ENCODE measurements around the gene SLC9A3.
"Not testable (repeated sequence)": the region's sequence is repeated elsewhere in the genome, so short reads cannot be mapped to it uniquely, and the experiment has no call there.

SLC9A3 gene

DNA sequence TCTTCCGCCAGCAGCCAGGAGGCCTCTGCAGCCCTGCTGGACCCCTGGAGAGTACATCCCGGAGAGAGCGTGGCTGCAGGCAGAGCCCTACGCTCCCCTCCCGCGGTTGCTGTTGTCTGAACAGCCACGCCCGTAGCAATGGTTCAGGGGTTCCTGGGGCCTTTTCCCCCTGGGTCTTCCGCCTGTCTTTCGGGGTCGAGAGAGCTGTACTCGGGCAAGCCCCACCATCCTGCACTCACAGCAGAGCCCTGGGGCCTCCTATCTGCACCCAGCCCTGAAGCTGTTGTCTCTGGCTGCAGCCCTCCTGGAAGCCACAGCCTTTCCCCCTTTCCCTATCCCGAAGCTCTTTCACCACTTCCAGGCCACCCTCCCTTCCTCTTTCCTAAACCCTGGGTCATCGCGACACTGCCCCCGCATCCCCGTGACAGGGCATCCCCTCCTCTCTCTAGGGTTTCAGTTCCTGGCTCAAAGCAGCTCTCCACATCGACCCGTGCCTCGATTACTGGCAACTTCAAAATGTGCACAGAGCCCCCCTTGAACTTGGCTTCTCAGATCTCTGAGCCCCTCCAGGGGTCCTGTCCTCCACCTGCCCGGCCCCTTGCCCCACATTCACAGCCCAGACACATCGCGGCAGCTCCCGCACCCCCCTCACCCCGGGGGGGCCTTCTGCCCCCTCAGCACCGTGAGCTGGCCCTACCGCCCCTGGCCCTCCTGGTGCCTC, 44.0 kb upstream of the SLC9A3 start:
- Histone ChIP-seq H3K4me1 (ENCODE audit: control insufficient read depth in 1 of 2, insufficient read depth in 2 of 2, low read length in 2 of 2) (no peaks in the 10 kb centered on the region), H3K9ac (ENCODE audit: low read depth in 1 of 2, low read length in 2 of 2) (no peak overlapping the region), H3K4me3 (ENCODE audit: low read depth in 1 of 2, low read length in 2 of 2) (no peak overlapping the region), H3K9me3 (ENCODE audit: control insufficient read depth in 1 of 2, low read length in 2 of 2) (no peaks in the 10 kb centered on the region), H3K36me3 (ENCODE audit: control insufficient read depth in 1 of 2, insufficient read depth in 2 of 2, low read length in 2 of 2) (no peaks in the 10 kb centered on the region), H3K27ac (ENCODE audit: low read depth, low read length) (no peak overlapping the region), H3K27me3 (ENCODE audit: control insufficient read depth in 1 of 2, insufficient read depth in 2 of 2, low read length in 2 of 2) (peaks cover 0 to 7% of the 10 kb centered on the region in 2 donors)

DNA sequence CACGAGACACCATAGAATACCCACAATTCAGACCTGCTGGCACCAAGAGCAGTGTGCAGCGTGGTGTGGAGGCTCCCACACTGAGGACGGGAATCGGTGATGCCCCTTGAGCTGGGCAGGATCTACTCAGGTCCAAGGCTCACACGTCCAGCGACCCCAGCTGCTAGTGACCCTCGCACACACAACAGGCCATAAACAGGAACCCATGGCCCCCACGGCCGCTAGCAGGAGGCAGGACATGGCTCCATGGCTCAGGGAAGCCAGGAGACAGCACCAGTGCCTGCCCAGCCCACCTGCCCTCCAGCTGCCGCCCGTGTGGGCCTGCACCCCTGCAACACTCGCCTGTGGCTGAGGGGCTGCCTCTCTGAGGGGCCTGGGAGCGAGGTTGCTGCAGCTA, 43.4 kb upstream of the SLC9A3 start:
- peaks cover 0 to 7% of the 10 kb centered on the region in 2 donors for H3K27me3 ChIP-seq (ENCODE audit: control insufficient read depth in 1 of 2, insufficient read depth in 2 of 2, low read length in 2 of 2)
- no peaks in the 10 kb centered on the region for H3K36me3 ChIP-seq (ENCODE audit: control insufficient read depth in 1 of 2, insufficient read depth in 2 of 2, low read length in 2 of 2)
- no peak overlapping the region for H3K4me3 ChIP-seq (ENCODE audit: low read depth in 1 of 2, low read length in 2 of 2)
- H3K4me1 ChIP-seq (ENCODE audit: control insufficient read depth in 1 of 2, insufficient read depth in 2 of 2, low read length in 2 of 2) = no peaks in the 10 kb centered on the region
- H3K27ac ChIP-seq (ENCODE audit: low read depth, low read length) = no peak overlapping the region
- H3K9me3 ChIP-seq (ENCODE audit: control insufficient read depth in 1 of 2, low read length in 2 of 2) = no peaks in the 10 kb centered on the region
- H3K9ac ChIP-seq (ENCODE audit: low read depth in 1 of 2, low read length in 2 of 2) = no peak overlapping the region

DNA sequence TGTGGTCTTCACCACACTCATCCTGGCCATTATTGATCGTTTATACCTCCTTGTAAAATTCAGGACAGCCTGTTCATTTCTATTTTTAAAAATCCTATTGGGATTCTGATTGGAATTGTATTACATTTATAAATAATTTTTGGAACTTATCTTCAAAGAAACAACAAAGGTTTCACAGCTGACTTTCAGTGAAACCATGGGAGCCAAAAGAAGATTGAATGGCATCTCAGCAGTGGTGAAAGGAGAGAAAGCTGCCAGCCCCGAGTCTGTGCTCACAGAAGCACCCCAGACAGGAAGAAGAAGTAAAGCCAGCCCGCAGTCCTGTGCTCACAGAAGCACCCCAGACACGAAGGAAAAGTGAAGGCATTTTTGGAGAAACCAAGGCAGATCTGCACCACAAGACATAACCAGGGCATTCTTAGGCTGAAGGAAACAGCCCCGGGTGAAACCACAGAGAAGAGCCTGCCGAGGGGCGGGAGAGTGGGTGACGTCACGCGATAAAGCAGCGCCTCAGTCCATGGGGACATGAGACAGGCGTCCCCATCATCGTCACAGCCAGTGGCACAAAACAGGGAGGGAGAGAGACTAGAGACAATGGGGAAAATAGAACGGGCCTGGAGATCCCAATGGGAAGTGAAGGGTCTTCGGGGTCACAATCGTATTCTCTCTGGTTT, 42.5 kb upstream of the SLC9A3 start:
- Histone ChIP-seq H3K36me3 (ENCODE audit: control insufficient read depth in 1 of 2, insufficient read depth in 2 of 2, low read length in 2 of 2) (no peaks in the 10 kb centered on the region), H3K4me1 (ENCODE audit: control insufficient read depth in 1 of 2, insufficient read depth in 2 of 2, low read length in 2 of 2) (no peaks in the 10 kb centered on the region), H3K9ac (ENCODE audit: low read depth in 1 of 2, low read length in 2 of 2) (no peak overlapping the region), H3K27ac (ENCODE audit: low read depth, low read length) (no peak overlapping the region), H3K27me3 (ENCODE audit: control insufficient read depth in 1 of 2, insufficient read depth in 2 of 2, low read length in 2 of 2) (peaks cover 0 to 7% of the 10 kb centered on the region in 2 donors), H3K4me3 (ENCODE audit: low read depth in 1 of 2, low read length in 2 of 2) (no peak overlapping the region), H3K9me3 (ENCODE audit: control insufficient read depth in 1 of 2, low read length in 2 of 2) (no peaks in the 10 kb centered on the region)

DNA sequence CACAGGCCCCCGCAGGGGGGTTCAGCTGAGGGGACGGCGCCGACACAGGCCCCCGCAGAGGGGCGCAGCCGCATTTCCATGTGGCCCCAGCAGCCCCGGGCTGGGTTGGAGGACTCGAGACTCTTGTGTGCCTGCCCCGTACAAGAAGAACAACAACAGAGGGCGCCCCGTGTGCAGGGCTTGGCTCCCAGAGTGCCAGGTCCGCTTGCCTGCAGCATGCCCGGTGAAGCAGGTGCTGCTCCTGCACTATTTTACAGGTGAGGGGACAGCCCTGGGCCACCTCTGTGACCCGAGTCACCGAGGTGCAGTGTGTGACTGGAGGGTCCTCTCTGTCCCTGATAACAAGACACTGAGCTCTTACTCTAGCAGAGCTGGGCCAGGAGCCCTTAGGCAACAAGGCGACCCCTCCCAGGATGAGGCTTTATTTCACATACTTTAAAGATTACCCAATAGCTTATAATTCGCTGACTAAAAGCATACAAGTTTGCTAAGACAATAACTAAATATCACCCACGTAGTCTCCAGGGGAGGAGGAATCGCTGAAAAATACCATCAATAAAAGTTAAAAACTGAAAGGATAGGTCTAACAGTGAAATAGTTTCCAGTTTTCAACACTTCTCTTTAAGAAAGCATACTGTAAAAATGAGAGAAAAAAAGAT, 41.7 kb upstream of the SLC9A3 start:
- Histone ChIP-seq H3K9me3 (ENCODE audit: control insufficient read depth in 1 of 2, low read length in 2 of 2) (no peaks in the 10 kb centered on the region), H3K9ac (ENCODE audit: low read depth in 1 of 2, low read length in 2 of 2) (no peak overlapping the region), H3K4me1 (ENCODE audit: control insufficient read depth in 1 of 2, insufficient read depth in 2 of 2, low read length in 2 of 2) (no peaks in the 10 kb centered on the region), H3K4me3 (ENCODE audit: low read depth in 1 of 2, low read length in 2 of 2) (no peak overlapping the region), H3K27me3 (ENCODE audit: control insufficient read depth in 1 of 2, insufficient read depth in 2 of 2, low read length in 2 of 2) (peaks cover 0 to 7% of the 10 kb centered on the region in 2 donors), H3K27ac (ENCODE audit: low read depth, low read length) (no peak overlapping the region), H3K36me3 (ENCODE audit: control insufficient read depth in 1 of 2, insufficient read depth in 2 of 2, low read length in 2 of 2) (no peaks in the 10 kb centered on the region)

DNA sequence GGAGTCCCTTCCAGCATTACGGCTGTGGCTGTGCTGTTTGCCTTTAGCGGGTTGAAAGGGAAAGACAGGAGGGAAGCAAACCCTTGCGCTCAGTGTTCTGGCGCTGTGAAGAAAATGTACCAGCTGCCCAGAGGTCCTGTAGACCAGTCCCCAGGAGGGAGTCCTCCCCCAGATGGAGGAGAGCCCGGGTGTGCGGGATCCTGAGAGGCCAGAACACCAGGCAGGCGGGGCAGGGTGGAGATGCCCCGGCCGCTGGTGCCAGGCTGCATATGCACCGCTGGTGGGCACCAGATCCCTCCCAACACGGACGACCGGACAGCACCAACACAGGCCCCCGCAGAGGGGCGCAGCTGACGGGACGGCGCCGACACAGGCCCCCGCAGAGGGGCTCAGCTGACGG, 37.2 kb upstream of the SLC9A3 start:
- no peaks in the 10 kb centered on the region for H3K9me3 ChIP-seq (ENCODE audit: control insufficient read depth in 1 of 2, low read length in 2 of 2)
- no peak overlapping the region for H3K4me3 ChIP-seq (ENCODE audit: low read depth in 1 of 2, low read length in 2 of 2)
- no peak overlapping the region for H3K9ac ChIP-seq (ENCODE audit: low read depth in 1 of 2, low read length in 2 of 2)
- H3K27ac ChIP-seq (ENCODE audit: low read depth, low read length) = no peak overlapping the region
- no peaks in the 10 kb centered on the region for H3K36me3 ChIP-seq (ENCODE audit: control insufficient read depth in 1 of 2, insufficient read depth in 2 of 2, low read length in 2 of 2)
- H3K4me1 ChIP-seq (ENCODE audit: control insufficient read depth in 1 of 2, insufficient read depth in 2 of 2, low read length in 2 of 2) = peaks cover 8 to 9% of the 10 kb centered on the region in 2 donors
- H3K27me3 ChIP-seq (ENCODE audit: control insufficient read depth in 1 of 2, insufficient read depth in 2 of 2, low read length in 2 of 2) = peaks cover 0 to 3% of the 10 kb centered on the region in 2 donors

DNA sequence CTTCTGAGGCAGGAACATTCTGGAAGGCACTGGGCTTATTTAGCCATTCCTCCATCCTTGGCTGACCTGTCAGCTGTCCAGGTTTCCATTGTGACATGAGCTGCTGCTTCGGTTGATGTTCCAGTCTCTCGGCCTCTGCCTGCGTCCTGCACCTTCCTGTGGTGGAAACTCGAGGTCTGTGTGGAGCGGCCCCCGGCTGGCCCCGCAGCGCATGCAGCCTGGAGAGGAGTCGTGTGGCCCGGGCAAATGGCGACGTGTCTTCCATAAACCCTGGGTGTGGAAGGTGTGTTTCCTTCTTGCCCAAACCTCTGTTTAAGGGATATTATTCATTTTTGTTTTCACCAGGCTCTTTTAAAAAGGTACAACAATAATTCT, 36.5 kb upstream of the SLC9A3 start:
- Histone ChIP-seq H3K9ac (ENCODE audit: low read depth in 1 of 2, low read length in 2 of 2) (no peak overlapping the region), H3K4me3 (ENCODE audit: low read depth in 1 of 2, low read length in 2 of 2) (no peak overlapping the region), H3K27me3 (ENCODE audit: control insufficient read depth in 1 of 2, insufficient read depth in 2 of 2, low read length in 2 of 2) (peaks cover 0 to under 1% of the 10 kb centered on the region in 2 donors), H3K9me3 (ENCODE audit: control insufficient read depth in 1 of 2, low read length in 2 of 2) (no peaks in the 10 kb centered on the region), H3K36me3 (ENCODE audit: control insufficient read depth in 1 of 2, insufficient read depth in 2 of 2, low read length in 2 of 2) (no peaks in the 10 kb centered on the region), H3K27ac (ENCODE audit: low read depth, low read length) (no peak overlapping the region), H3K4me1 (ENCODE audit: control insufficient read depth in 1 of 2, insufficient read depth in 2 of 2, low read length in 2 of 2) (peaks cover 8 to 9% of the 10 kb centered on the region in 2 donors)

DNA sequence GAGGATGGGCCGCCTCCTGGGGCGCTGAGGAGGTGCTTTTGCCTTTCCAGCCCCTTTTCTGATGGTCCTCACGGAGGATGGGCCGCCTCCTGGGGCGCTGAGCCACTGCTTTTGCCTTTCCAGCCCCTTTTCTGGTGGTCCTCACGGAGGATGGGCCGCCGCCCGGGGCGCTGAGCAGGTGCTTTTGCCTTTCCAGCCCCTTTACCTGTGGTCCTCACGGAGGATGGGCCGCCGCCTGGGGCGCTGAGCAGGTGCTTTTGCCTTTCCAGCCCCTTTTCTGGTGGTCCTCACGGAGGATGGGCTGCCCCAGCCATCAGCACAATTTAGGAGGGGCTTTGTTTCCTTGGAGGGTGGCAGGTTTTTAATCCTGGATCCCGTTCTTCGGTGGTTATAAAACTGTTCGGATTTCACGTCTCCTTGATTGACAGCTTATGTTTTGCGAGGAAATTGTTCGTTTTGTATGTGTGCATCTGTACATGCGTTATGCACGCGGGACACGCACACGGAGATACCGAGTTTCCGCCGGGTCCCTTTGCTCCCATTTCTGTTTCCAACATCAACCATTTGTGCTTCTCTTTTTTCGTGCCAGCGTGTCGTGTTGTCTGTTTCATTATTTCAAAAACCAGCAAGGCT, 34.7 kb upstream of the SLC9A3 start:
- H3K9me3 ChIP-seq (ENCODE audit: control insufficient read depth in 1 of 2, low read length in 2 of 2) = no peaks in the 10 kb centered on the region
- H3K4me1 ChIP-seq (ENCODE audit: control insufficient read depth in 1 of 2, insufficient read depth in 2 of 2, low read length in 2 of 2) = peaks cover 8 to 13% of the 10 kb centered on the region in 2 donors
- H3K27ac ChIP-seq (ENCODE audit: low read depth, low read length) = no peak overlapping the region
- no peak overlapping the region for H3K4me3 ChIP-seq (ENCODE audit: low read depth in 1 of 2, low read length in 2 of 2)
- H3K9ac ChIP-seq (ENCODE audit: low read depth in 1 of 2, low read length in 2 of 2) = no peak overlapping the region
- H3K36me3 ChIP-seq (ENCODE audit: control insufficient read depth in 1 of 2, insufficient read depth in 2 of 2, low read length in 2 of 2) = no peaks in the 10 kb centered on the region
- no peaks in the 10 kb centered on the region for H3K27me3 ChIP-seq (ENCODE audit: control insufficient read depth in 1 of 2, insufficient read depth in 2 of 2, low read length in 2 of 2)

DNA sequence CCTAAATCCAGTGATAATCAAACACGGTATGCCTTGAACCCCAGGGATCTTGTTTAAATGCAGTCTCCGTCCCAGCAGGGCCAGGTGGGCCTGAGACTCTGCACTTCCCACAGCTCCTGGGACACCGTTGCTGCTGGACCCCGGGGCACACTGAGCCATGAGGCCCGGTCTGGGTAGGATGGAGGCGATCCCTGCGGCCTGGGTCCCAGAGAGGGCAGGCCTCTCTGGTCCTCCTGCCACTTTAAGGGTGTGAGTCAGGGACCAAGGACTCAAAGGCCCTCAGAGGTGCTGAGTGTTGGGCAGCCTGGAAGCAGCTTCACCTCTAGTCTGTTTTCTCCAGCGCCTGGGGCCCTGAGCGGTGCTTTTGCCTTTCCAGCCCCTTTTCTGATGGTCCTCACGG, 34.1 kb upstream of the SLC9A3 start:
- no peaks in the 10 kb centered on the region for H3K27me3 ChIP-seq (ENCODE audit: control insufficient read depth in 1 of 2, insufficient read depth in 2 of 2, low read length in 2 of 2)

DNA sequence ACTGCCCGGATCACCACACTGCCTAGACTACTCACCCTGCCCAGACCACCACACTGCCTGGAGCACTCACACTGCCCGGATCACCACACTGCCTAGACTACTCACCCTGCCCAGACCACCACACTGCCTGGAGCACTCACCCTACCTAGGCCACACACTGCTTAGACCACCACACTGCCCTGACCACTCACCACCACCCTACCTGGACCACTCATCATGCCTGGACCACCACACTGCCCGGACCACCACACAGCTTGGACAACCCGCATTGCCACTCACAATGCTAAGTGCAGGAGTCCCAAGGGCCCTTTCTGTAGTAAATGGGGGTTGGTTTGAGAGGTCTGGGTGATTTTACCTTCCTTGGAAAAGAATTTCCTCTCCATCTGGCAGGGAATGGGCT, 33.7 kb upstream of the SLC9A3 start:
- not testable (repeated sequence) for H3K4me3 ChIP-seq (ENCODE audit: low read depth in 1 of 2, low read length in 2 of 2); H3K27me3 ChIP-seq (ENCODE audit: control insufficient read depth in 1 of 2, insufficient read depth in 2 of 2, low read length in 2 of 2)
- H3K4me1 ChIP-seq (ENCODE audit: control insufficient read depth in 1 of 2, insufficient read depth in 2 of 2, low read length in 2 of 2) = peaks cover 8 to 13% of the 10 kb centered on the region in 2 donors

More for the DNA sequence above, 34.1 kb upstream of the SLC9A3 start:
- H3K27ac ChIP-seq (ENCODE audit: low read depth, low read length) = no peak overlapping the region
- H3K4me1 ChIP-seq (ENCODE audit: control insufficient read depth in 1 of 2, insufficient read depth in 2 of 2, low read length in 2 of 2) = peaks cover 8 to 13% of the 10 kb centered on the region in 2 donors
- no peak overlapping the region for H3K4me3 ChIP-seq (ENCODE audit: low read depth in 1 of 2, low read length in 2 of 2)
- H3K36me3 ChIP-seq (ENCODE audit: control insufficient read depth in 1 of 2, insufficient read depth in 2 of 2, low read length in 2 of 2) = no peaks in the 10 kb centered on the region
- no peak overlapping the region for H3K9ac ChIP-seq (ENCODE audit: low read depth in 1 of 2, low read length in 2 of 2)
- no peaks in the 10 kb centered on the region for H3K9me3 ChIP-seq (ENCODE audit: control insufficient read depth in 1 of 2, low read length in 2 of 2)

DNA sequence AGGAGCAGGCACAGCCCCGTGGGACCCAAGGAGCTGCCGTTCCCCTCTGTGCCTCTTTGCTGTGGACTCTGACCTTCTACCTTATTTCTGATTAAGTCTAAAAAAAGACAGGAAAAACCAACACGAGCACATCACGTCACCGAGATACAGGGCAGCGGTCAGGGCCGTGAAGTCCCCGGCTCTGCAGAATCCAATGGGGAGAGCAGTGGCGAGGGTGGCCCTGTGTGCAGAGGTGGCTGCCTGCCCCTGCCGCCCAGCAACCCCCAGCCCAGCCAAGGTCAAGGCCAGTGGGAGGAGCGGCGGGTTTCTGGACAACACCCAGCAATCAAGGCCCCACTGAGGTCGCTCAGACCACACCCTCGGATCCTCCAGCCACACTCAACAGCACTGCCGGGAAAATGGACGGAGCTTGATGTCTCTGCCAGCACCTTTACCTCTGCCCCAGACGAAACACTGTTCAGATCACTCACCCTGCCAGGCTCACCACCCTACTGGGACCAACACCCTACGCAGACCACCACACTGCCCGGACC, 32.7 kb upstream of the SLC9A3 start:
- H3K9me3 ChIP-seq (ENCODE audit: control insufficient read depth in 1 of 2, low read length in 2 of 2) = no peaks in the 10 kb centered on the region
- H3K36me3 ChIP-seq (ENCODE audit: control insufficient read depth in 1 of 2, insufficient read depth in 2 of 2, low read length in 2 of 2) = no peaks in the 10 kb centered on the region
- H3K27me3 ChIP-seq (ENCODE audit: control insufficient read depth in 1 of 2, insufficient read depth in 2 of 2, low read length in 2 of 2) = no peaks in the 10 kb centered on the region
- H3K9ac ChIP-seq (ENCODE audit: low read depth in 1 of 2, low read length in 2 of 2) = no peak overlapping the region
- H3K27ac ChIP-seq (ENCODE audit: low read depth, low read length) = no peak overlapping the region
- no peak overlapping the region for H3K4me3 ChIP-seq (ENCODE audit: low read depth in 1 of 2, low read length in 2 of 2)
- peaks cover 8 to 13% of the 10 kb centered on the region in 2 donors for H3K4me1 ChIP-seq (ENCODE audit: control insufficient read depth in 1 of 2, insufficient read depth in 2 of 2, low read length in 2 of 2)

More for the DNA sequence above, 33.7 kb upstream of the SLC9A3 start:
- H3K27ac ChIP-seq (ENCODE audit: low read depth, low read length); H3K36me3 ChIP-seq (ENCODE audit: control insufficient read depth in 1 of 2, insufficient read depth in 2 of 2, low read length in 2 of 2); H3K9me3 ChIP-seq (ENCODE audit: control insufficient read depth in 1 of 2, low read length in 2 of 2); H3K9ac ChIP-seq (ENCODE audit: low read depth in 1 of 2, low read length in 2 of 2): not testable (repeated sequence)

Data from duodenal mucosa (tissue), 2 donors.